ENCODE results near the gene TEPSIN. TPM values are rescaled to one million over a fixed set of nuclear protein-coding genes. Genes with fewer than 3 reads are reported as not detected.

The TEPSIN gene, protein sequence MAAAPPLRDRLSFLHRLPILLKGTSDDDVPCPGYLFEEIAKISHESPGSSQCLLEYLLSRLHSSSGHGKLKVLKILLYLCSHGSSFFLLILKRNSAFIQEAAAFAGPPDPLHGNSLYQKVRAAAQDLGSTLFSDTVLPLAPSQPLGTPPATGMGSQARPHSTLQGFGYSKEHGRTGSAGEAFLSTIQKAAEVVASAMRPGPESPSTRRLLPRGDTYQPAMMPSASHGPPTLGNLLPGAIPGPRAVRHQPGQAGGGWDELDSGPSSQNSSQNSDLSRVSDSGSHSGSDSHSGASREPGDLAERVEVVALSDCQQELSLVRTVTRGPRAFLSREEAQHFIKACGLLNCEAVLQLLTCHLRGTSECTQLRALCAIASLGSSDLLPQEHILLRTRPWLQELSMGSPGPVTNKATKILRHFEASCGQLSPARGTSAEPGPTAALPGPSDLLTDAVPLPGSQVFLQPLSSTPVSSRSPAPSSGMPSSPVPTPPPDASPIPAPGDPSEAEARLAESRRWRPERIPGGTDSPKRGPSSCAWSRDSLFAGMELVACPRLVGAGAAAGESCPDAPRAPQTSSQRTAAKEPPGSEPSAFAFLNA
- polyA plus RNA-seq (2012; ENCODE audit: insufficient read depth, insufficient read length) = 20.3 TPM

DNA sequence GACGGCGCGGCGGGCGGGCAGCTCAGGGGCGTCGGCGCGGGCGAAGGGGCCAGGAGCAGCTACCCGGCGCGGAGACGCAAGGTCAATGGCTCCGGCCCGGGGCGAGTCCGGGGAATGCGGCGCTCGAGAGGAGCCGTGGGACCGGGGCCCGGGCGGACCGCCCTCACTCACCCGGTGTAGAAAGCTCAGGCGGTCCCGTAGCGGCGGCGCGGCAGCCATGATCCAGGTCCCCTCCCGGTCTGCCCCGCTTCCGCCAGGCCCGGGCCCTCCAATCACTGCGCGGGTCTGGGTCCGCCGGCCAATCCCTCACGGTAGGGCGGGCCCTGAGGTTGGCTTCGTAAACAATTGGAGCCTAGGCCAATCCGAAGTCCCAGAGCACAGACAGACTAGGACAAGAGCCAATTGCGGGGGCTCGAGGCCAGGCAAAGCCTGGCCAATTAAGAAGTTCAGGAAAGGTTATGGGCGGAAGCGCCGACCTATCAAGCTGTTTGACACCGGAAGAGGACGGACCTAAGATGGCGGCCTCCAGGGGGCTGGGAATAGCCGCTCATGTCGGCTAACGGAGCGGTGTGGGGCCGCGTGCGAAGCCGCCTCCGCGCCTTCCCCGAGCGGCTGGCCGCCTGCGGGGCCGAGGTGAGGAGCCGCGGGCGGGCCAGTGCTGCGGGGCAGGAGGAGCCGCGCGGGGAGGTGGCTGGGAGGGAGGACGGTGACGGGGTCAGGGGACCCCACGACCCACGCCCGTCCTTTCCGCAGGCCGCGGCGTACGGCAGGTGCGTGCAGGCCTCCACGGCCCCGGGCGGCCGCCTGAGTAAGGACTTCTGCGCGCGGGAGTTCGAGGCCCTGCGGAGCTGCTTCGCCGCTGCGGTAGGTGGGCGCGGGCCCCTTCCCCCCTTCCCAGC, at the start of gene TEPSIN, which contains the start of gene NDUFAF8:
Gene TEPSIN, minus strand, starts transcription at position 241 of the 899 bp plus-strand sequence. Its CDS starts 22 bp downstream, at position 219.
Gene NDUFAF8, plus strand, starts transcription at position 504 of the 899 bp plus-strand sequence. Its CDS starts 46 bp downstream, at position 550.
- DNase-seq (ENCODE audit: low read depth, low spot score) = peak; percentile 99
- peak within 1 kb of the TSS; percentile 85 for H3K4me3 ChIP-seq (ENCODE audit: low read length)

DNA sequence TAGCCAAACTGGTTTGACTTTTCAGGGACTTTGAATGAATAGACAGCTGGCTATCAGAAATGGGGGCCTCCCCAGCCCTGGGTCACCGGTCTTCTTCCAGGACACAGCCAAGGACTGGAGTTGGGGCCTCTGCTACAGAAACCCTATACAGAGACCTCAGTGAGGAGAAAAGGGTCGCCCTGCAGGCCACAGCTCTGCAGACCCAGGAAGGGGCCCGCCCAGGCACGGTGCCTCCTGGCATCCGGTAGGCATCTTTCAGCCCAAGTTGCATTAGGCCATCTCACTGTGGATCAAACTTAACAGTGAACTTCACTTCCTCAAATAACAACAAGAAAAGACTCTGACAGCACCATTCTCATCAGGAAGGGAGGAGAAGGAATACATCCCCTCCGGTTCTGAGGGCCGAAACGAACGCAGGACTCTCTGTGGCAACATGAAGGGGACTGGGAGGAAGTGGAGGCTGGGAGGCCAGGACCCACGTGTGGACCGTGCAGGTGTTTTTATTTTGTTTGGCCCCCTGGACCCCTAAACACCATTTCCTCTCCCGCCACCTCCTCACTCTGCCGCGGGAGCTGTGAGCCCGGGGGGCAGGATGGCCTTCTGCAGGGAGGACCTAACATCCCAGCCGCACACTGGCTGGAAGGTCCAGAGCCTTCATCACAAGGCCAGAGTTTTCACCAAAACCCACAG, 49.0 kb upstream of the TEPSIN start:
- no peak for DNase-seq (ENCODE audit: low read depth, low spot score)

DNA sequence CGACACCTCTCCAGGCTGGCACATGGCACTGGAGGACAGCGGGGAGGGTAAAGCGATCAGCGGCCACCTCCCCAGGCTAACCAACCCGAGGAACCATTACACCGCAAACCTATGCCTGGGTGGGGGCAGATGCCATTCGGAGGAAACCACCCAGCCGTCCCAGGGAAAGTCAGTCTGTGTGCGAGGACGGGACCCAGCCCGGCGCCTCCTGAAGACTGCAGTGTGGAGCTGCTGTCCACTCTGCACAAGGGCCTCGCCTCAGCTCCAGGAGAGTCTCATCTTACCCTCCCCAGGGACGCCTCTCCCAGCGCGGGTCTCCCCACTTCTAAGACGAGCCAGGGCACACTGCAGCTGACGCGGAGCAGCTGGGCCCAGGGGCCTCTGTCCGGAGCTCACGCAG, 48.3 kb upstream of the TEPSIN start:
- no peak for DNase-seq (ENCODE audit: low read depth, low spot score)
- H3K4me3 ChIP-seq (ENCODE audit: low read length) = no peak overlapping the region

More for the DNA sequence above, 49.0 kb upstream of the TEPSIN start:
- no peak overlapping the region for H3K4me3 ChIP-seq (ENCODE audit: low read length)

DNA sequence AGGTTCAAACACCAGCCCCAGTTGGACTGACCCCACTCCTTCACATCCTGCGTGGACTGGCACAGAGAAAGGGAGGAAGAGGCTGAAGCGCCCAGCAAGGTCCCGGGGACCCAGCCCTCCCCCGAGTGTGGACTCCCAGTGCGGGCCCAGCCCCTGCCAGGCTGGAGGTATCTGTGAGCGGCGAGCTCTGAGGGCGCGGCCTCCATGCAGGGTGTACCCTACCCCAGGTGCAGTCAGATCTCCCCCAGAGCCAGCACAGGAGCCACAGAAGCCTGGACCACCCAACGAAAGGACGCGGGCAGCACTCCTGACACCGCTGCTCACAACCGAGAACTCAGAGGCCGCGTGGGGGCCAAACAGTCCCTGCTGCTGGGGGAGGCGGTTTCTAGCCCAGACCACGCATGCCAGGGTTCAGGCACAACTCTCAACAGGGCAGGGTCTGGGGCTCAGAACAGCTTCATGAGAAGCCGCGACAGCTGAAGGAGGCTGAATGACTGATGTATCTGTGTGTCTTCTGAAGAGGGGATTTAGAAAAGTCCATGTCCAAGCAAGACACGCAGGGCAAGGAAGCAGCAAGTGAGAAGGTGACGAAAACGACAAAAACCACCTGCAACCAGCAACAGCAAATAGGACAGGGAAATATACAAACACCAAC, 47.8 kb upstream of the TEPSIN start:
- DNase-seq (ENCODE audit: low read depth, low spot score) = no peak
- no peak overlapping the region for H3K4me3 ChIP-seq (ENCODE audit: low read length)

DNA sequence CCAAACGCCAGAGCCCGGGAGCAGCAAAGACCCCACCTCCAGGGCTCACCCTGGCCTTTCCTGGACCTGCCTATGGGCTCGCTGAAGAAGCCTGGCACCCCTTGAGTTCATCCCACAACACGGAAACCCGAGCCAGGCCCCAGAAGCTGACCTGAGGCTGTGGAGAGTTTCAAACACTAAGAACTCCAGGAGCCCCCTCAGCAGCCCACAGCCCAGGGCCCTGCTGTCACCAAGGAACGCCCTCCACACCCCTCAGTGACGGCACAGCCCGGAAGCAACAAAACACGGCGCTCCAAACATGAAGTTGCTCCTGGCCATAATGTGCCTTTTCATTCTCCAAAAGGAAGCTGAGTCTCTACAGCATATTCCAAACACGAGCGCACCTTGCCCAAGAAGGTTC, 47.0 kb upstream of the TEPSIN start:
- no peak for DNase-seq (ENCODE audit: low read depth, low spot score)
- peak overlapping the region; percentile 5 for H3K4me3 ChIP-seq (ENCODE audit: low read length)

DNA sequence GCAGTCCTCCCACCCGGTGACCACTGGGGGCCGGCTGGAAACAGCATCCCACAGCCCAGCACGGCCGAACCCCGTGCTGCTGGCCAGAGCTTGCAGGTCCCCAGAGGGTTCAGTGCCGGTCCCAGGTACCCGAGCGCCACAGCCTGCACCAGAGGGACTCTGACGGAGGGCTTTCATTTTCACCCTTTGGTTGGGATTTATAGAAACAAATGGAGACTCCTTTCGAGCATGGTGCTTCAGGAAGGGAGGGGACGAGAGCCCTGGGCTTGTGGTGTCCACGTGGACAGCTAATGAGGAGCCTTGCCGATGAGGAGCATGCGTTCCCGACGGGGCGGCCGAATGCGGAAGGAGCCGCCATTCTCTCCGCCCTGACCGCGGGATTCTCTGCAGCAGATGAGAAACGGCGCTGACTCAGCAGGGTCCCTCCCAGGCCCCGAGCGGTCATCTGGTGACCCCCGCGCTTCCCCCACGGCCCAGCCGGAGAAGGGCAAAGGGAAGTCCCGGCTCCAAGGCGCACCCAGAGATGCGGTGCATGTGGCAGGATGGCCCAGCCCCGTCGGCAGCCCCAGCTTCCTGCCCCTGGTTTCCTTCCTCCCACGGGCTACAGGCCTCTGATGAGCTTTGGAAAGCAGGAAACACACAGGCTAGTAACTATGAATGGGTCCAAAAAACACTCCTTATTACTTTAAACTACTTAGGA, 46.5 kb upstream of the TEPSIN start:
- DNase-seq (ENCODE audit: low read depth, low spot score) = peak; percentile 45
- peak overlapping the region; percentile 5 for H3K4me3 ChIP-seq (ENCODE audit: low read length)

GRCh38 chr17:81282876-81283275, 44.0 kb upstream of the TEPSIN start:
- no peak for DNase-seq (ENCODE audit: low read depth, low spot score)
- no peak overlapping the region for H3K4me3 ChIP-seq (ENCODE audit: low read length)

GRCh38 chr17:81282141-81282540, 43.3 kb upstream of the TEPSIN start:
- H3K4me3 ChIP-seq (ENCODE audit: low read length) = no peak overlapping the region
- DNase-seq (ENCODE audit: low read depth, low spot score) = no peak

DNA sequence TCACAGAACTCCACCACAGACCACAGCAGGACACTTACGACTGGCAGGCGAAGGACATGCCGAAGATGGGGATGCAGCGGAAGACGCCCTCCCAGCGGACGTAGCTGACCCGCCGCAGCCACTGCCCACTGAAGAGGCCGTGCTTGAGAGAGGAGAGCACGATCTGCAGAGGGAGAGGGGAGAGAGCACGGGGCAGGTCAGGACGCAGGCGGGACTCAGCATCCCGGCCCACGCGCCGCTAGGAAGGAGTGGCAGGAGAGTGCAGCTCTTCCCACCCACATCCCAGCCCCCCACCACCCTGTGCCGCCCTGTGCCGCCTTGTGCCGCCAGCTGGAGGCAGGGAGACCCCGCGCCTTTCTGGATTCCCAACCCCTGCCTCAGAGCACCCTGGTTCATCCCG, 41.7 kb upstream of the TEPSIN start:
- DNase-seq (ENCODE audit: low read depth, low spot score) = no peak
- H3K4me3 ChIP-seq (ENCODE audit: low read length) = no peak overlapping the region

DNA sequence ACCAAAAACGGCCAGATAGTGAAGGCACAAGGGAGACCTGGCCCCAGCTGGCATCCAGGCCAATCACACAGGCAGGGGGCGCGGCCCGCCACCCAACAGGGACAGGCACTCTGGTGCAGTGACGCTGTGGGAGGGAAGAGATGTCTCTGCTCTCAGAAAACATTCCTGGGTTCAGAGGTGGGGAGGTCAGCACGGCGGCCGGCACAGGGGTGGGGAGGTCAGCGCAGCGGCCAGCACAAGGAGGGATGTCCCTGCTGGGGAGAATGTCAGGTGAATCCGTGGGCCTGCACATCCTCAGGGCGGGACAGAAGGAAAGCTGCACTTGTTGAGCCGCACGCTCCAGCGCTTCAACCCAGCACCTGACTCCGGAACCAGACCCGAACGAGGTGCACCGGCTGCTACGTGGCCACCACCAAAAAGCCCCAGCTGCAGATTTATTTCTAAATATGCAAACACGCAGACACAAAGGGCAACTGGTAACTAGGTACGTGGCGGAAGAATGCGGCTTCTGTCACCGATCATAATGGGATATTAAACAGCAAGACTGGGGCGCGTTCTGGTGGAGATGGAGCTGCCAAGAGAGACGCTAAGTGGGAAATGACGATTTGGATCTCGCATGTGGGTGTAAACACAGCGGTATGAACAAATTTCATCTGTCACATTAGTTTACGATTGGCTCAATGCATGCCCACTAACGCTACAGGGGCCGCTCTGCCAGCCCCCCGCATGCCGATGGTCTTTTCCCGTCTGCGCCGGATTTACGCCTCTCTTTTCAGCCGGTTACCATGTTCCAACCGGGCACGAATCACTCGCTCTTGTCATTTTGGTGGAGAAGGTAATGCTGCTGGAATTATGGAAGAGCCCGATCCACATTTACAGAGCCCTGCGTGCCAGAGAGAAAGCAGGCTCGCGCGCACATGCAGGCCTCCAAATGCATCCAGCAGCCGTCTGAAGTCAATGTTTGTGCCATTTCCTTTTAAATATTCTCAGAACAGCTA, 40.7 kb upstream of the TEPSIN start:
- no peak for DNase-seq (ENCODE audit: low read depth, low spot score)
- no peak overlapping the region for H3K4me3 ChIP-seq (ENCODE audit: low read length)

DNA sequence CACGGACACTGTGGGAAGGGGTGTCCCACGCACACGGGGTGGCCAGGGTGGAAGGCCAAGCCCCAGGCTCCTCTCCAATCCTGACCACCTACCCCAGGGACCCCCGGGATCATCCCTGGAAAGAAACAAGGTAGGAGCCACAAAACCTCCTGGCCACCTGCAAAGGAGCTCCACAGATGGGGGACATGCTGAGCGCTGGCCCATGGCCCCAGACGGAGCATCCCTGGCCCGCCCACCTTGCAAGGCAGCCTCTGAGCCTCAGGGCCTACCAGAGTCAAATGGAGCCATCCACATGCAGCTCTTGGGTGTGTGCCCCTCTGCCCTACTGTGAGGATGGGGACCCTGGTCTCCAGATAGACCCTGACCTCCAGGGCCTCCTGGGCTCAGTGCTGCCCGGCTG, 40.0 kb upstream of the TEPSIN start:
- no peak for DNase-seq (ENCODE audit: low read depth, low spot score)

DNA sequence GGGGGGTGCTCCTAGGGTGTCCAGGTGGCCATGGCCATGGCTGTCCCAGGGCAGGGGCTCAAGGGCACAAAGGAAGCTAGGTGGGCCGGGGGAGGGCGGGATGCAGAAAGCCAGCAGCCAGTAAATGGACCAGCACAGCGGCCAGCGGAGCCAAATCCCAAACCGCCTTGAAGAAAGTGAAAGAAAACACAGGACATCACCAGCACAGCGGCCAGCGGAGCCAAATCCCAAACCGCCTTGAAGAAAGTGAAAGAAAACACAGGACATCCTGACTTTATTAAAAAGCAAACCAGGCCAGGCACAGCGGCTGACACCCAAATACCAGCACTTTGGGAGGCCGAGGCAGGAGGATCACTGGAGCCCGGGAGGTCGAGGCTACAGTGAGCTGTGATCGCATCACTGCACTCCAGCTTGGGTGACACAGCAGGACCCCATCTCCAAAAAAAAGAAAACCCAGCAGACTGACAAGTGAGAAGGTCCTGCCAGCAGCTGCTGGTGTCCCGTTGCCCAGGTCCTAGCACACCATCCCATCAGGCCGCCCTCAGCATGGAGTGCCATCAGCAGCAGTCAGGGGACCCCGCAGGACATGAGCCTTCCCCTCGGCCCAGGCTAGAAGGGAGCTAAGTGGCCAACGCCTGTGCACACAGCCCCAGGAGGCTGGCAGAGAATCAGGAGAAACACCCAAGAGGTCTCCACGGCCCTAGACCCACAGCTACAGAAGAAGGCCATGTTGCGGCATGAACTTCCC, 39.3 kb upstream of the TEPSIN start:
- no peak overlapping the region for H3K4me3 ChIP-seq (ENCODE audit: low read length)

More for the DNA sequence above, 40.0 kb upstream of the TEPSIN start:
- no peak overlapping the region for H3K4me3 ChIP-seq (ENCODE audit: low read length)

GRCh38 chr17:81277421-81277820, 38.6 kb upstream of the TEPSIN start:
- no peak for DNase-seq (ENCODE audit: low read depth, low spot score)
- H3K4me3 ChIP-seq (ENCODE audit: low read length) = no peak overlapping the region

More for the DNA sequence above, 39.3 kb upstream of the TEPSIN start:
- no peak for DNase-seq (ENCODE audit: low read depth, low spot score)

DNA sequence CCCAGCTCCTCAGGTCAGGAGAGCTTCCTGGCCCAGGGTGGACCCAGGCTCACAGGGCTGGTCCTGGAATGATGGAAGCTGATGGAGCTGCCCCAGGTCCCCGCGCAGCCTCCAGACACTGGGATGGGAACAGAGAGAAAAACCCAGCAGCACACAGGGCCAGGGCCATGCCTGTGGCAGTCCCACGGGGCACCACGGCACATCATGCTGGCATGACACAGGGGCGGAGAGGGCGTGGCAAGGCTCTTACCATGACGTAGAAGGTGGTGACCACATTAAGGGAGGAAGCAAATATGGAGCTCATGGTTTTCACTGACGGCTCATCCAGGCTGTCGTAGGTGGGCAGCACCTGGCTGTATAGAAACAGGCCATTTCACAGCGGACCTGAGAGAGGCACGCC, 37.9 kb upstream of the TEPSIN start:
- no peak overlapping the region for H3K4me3 ChIP-seq (ENCODE audit: low read length)
- DNase-seq (ENCODE audit: low read depth, low spot score) = no peak

DNA sequence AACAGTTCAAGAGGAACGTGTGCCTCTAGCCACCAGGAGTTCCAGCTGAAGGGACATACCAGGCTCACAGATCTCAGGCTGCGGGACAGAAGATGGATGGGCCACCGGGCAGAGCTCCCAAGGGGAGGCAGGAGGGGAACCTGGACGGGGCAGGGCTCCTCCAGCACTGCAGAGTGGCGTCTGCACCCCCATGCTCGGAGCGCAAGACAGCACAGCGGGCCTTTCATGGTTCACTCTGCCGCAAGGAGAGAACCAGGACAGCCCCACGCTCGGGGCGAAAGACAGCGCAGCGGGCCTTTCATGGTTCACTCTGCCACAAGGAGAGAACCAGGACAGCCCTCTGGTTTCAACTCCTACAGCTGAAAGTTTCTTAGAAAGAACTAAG, 35.6 kb upstream of the TEPSIN start:
- no peak for DNase-seq (ENCODE audit: low read depth, low spot score)

More for the DNA sequence above, 35.6 kb upstream of the TEPSIN start:
- H3K4me3 ChIP-seq (ENCODE audit: low read length) = no peak overlapping the region
